ENCODE results near the gene DHDDS. TPM values are rescaled to one million over a fixed set of nuclear protein-coding genes. Genes with fewer than 3 reads are reported as not detected.

The DHDDS gene
- total and polyA plus RNA-seq, 2 of the 13 experiments (the other 11 are each of a cell fraction or from before 2014, with no cell fraction given), result 18.9 to 28.3 TPM

- no peak for TF ChIP-seq LRRFIP1 (CRISPR knock-in tag; conservative IDR thresholded peaks at IDR 0.05)
- TF ChIP-seq ZNF460 (CRISPR knock-in tag; IDR thresholded peaks at IDR 0.05; ENCODE audit: borderline replicate concordance), result peak; percentile 41; the same call in 1 of the 2 replicates
- no peak for TF ChIP-seq TRIM24 (CRISPR knock-in tag; IDR thresholded peaks at IDR 0.05)
- no peak for TF ChIP-seq ZBTB8A (CRISPR knock-in tag; IDR thresholded peaks at IDR 0.05; ENCODE audit: borderline replicate concordance, low read depth)
- TF ChIP-seq ZFP1 (CRISPR knock-in tag; IDR thresholded peaks at IDR 0.05), result no peak
- TF ChIP-seq ZNF513 (CRISPR knock-in tag; conservative IDR thresholded peaks at IDR 0.05), result no peak
- TF ChIP-seq TEAD3 (CRISPR knock-in tag; optimal IDR thresholded peaks at IDR 0.05; ENCODE audit: borderline replicate concordance), result no peak
- no peak for TF ChIP-seq ZFP36L2 (CRISPR knock-in tag; IDR thresholded peaks at IDR 0.05)
- peak; percentile 74 for TF ChIP-seq NRL (CRISPR knock-in tag; IDR thresholded peaks at IDR 0.05; ENCODE audit: borderline replicate concordance)
- 0 out of 2 replicates have a peak, but pooled peaks have one; percentile 36 for TF ChIP-seq BRCA1 (CRISPR knock-in tag; IDR thresholded peaks at IDR 0.05)
- TF ChIP-seq FOSL1 (CRISPR knock-in tag; IDR thresholded peaks at IDR 0.05; ENCODE audit: borderline replicate concordance), result no peak
- TF ChIP-seq ZNF597 (CRISPR knock-in tag; IDR thresholded peaks at IDR 0.05), result no peak
- peak; percentile 66; the same call in 1 of the 2 replicates for TF ChIP-seq THAP8 (CRISPR knock-in tag; IDR thresholded peaks at IDR 0.05; ENCODE audit: borderline replicate concordance)
- peak; percentile 75 for TF ChIP-seq ZMYM4 (CRISPR knock-in tag; IDR thresholded peaks at IDR 0.05)
- no peak for TF ChIP-seq ATM (IDR thresholded peaks at IDR 0.05; ENCODE audit: borderline replicate concordance)
- TF ChIP-seq ZNF136 (CRISPR knock-in tag; IDR thresholded peaks at IDR 0.05; ENCODE audit: low read depth), result peak; percentile 67; the same call in 1 of the 2 replicates
- TF ChIP-seq MLXIP (CRISPR knock-in tag; IDR thresholded peaks at IDR 0.05; ENCODE audit: borderline replicate concordance), result no peak
- no peak for TF ChIP-seq RORA (CRISPR knock-in tag; IDR thresholded peaks at IDR 0.05)
- no peak for TF ChIP-seq NFE2L2 (IDR thresholded peaks at IDR 0.05; ENCODE audit: low read length)
- TF ChIP-seq ZBTB25 (CRISPR knock-in tag; IDR thresholded peaks at IDR 0.05), result no peak; the same call in 1 of the 2 replicates
These were observed 68.5 kb downstream of the DHDDS start (continued) for GRCh38 chr1:26500488-26501175.
